Measurements from ENCODE around the gene BST2. TPM values are rescaled to one million over a fixed set of nuclear protein-coding genes. Genes with fewer than 3 reads are reported as not detected.

BST2 gene
- total and polyA plus RNA-seq, 2 donors from 2014 or later, result 89.6 to 250 TPM

- DNase-seq, result no peak
- intact Hi-C loops (cut with DNase I), result no loop called here
- Histone ChIP-seq H3K36me3 (ENCODE audit: control insufficient read depth in 2 of 3, insufficient read depth in 3 of 3, low read length in 3 of 3) (no peaks in the 10 kb centered on the region), H3K4me1 (ENCODE audit: control insufficient read depth in 2 of 3, insufficient read depth in 2 of 3, low read depth in 1 of 3, low read length in 3 of 3) (peaks cover 0 to 10% (median 3%) of the 10 kb centered on the region in 3 donors), H3K9ac (ENCODE audit: low read length in 3 of 3) (peak overlapping the region; percentile 2 to 44 (median 8)), H3K27me3 (ENCODE audit: control insufficient read depth, insufficient read depth, low read length) (no peaks in the 10 kb centered on the region), H3K9me3 (ENCODE audit: control insufficient read depth in 2 of 3, insufficient read depth in 1 of 3, low read length in 3 of 3) (no peaks in the 10 kb centered on the region), H3K27ac (ENCODE audit: low read depth in 2 of 2, low read length in 2 of 2) (peak overlapping the region; percentile 26 to 59), H3K4me3 (ENCODE audit: low read length in 3 of 3) (peak overlapping the region; percentile 60 to 67 (median 67))
- TF ChIP-seq CTCF (IDR thresholded peaks at IDR 0.05; ENCODE audit: borderline replicate concordance, extremely low read depth, insufficient read depth), result no peak
- FAIRE-seq, result no peak
Observed at GRCh38 chr19:17419154-17419620, 13.8 kb upstream of the BST2 start.

GRCh38 chr19:17418710-17419109 is 13.3 kb upstream of the BST2 start:
- no peaks in the 10 kb centered on the region for H3K36me3 ChIP-seq (ENCODE audit: control insufficient read depth in 2 of 3, insufficient read depth in 3 of 3, low read length in 3 of 3)
- DNase-seq (no peak), FAIRE-seq (no peak)
- H3K9ac ChIP-seq (ENCODE audit: low read length in 3 of 3), result no peak overlapping the region
- intact Hi-C loops (cut with DNase I), result no loop called here
- H3K4me1 ChIP-seq (ENCODE audit: control insufficient read depth in 2 of 3, insufficient read depth in 2 of 3, low read depth in 1 of 3, low read length in 3 of 3), result peaks cover 0 to 10% (median 3%) of the 10 kb centered on the region in 3 donors
- no peaks in the 10 kb centered on the region for H3K27me3 ChIP-seq (ENCODE audit: control insufficient read depth, insufficient read depth, low read length)
- H3K9me3 ChIP-seq (ENCODE audit: control insufficient read depth in 2 of 3, insufficient read depth in 1 of 3, low read length in 3 of 3), result no peaks in the 10 kb centered on the region
- peak overlapping the region in 1 of 3 donors; percentile 67 for H3K4me3 ChIP-seq (ENCODE audit: low read length in 3 of 3)
- peak overlapping the region in 1 of 2 donors; percentile 59 for H3K27ac ChIP-seq (ENCODE audit: low read depth in 2 of 2, low read length in 2 of 2)
- TF ChIP-seq CTCF (IDR thresholded peaks at IDR 0.05; ENCODE audit: borderline replicate concordance, extremely low read depth, insufficient read depth), result no peak

GRCh38 chr19:17415121-17415520 is 9.7 kb upstream of the BST2 start:
- H3K9ac ChIP-seq (ENCODE audit: low read length in 3 of 3), result no peak overlapping the region
- DNase-seq, result peak in 3 of 5 donors; percentile 48 to 82 (median 71)
- no peaks in the 10 kb centered on the region for H3K36me3 ChIP-seq (ENCODE audit: control insufficient read depth in 2 of 3, insufficient read depth in 3 of 3, low read length in 3 of 3)
- TF ChIP-seq CTCF (IDR thresholded peaks at IDR 0.05; ENCODE audit: borderline replicate concordance, extremely low read depth, insufficient read depth), result no peak
- H3K9me3 ChIP-seq (ENCODE audit: control insufficient read depth in 2 of 3, insufficient read depth in 1 of 3, low read length in 3 of 3), result no peaks in the 10 kb centered on the region
- FAIRE-seq, result no peak
- intact Hi-C loops (cut with DNase I), result no loop called here
- no peak overlapping the region for H3K4me3 ChIP-seq (ENCODE audit: low read length in 3 of 3)
- peaks cover 0 to 10% (median 6%) of the 10 kb centered on the region in 3 donors for H3K4me1 ChIP-seq (ENCODE audit: control insufficient read depth in 2 of 3, insufficient read depth in 2 of 3, low read depth in 1 of 3, low read length in 3 of 3)
- no peaks in the 10 kb centered on the region for H3K27me3 ChIP-seq (ENCODE audit: control insufficient read depth, insufficient read depth, low read length)
- H3K27ac ChIP-seq (ENCODE audit: low read depth in 2 of 2, low read length in 2 of 2), result no peak overlapping the region

GRCh38 chr19:17414097-17414496 is 8.7 kb upstream of the BST2 start:
- H3K4me3 ChIP-seq (ENCODE audit: low read length in 3 of 3), result no peak overlapping the region
- no peak for TF ChIP-seq CTCF (IDR thresholded peaks at IDR 0.05; ENCODE audit: borderline replicate concordance, extremely low read depth, insufficient read depth)
- FAIRE-seq, result no peak
- H3K4me1 ChIP-seq (ENCODE audit: control insufficient read depth in 2 of 3, insufficient read depth in 2 of 3, low read depth in 1 of 3, low read length in 3 of 3), result peaks cover 0 to 5% (median 4%) of the 10 kb centered on the region in 3 donors
- no peak overlapping the region for H3K9ac ChIP-seq (ENCODE audit: low read length in 3 of 3)
- no peaks in the 10 kb centered on the region for H3K27me3 ChIP-seq (ENCODE audit: control insufficient read depth, insufficient read depth, low read length)
- H3K36me3 ChIP-seq (ENCODE audit: control insufficient read depth in 2 of 3, insufficient read depth in 3 of 3, low read length in 3 of 3), result no peaks in the 10 kb centered on the region
- no peak overlapping the region for H3K27ac ChIP-seq (ENCODE audit: low read depth in 2 of 2, low read length in 2 of 2)
- DNase-seq, result no peak
- H3K9me3 ChIP-seq (ENCODE audit: control insufficient read depth in 2 of 3, insufficient read depth in 1 of 3, low read length in 3 of 3), result no peaks in the 10 kb centered on the region
- intact Hi-C loops (cut with DNase I), result no loop called here
